Measurements from ENCODE around the gene FIBCD1.

Gene FIBCD1

DNA sequence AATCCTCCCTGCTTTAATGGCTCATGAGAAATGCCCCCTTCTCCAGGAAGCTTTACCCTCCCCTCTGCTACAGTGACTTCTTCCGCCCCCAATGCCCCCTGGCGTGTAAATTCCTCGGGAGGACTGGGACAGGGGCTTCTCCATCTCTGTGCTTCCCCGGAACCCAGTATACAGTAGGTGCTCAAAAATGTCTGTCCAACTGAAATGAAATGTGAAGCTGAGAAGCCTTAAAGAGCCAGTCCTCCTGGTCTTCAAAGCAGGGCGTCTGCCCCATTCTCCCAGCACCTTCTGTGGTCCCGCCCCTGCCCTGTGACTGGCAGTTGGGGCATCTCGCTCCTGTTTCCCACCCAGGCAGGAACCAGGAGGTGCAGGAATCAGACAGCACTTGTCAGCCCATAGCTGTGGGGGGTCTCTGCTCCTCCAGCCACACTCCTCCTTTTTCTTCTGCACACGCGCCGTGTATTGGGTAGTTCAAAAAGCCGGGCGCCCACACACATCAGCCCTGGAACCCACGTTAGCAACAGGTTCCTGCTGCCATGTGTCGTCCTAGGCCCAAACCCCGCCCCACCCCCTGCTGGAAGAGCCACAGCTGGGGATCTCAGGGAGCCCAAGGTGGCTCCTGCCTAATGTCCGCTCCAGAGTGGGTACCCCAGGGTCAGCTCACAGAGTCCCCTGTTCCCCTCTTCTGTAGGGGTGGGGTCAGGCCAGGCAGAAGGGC is 16.0 kb downstream of the FIBCD1 start:
- no peak for TF ChIP-seq CTCF (IDR thresholded peaks at IDR 0.05; ENCODE audit: control extremely low read depth, extremely low read depth, low read depth, missing control alignments)
- CTCF ChIA-PET: no interaction called here
- DNase-seq (ENCODE audit: extremely low spot score): no peak
- POLR2A ChIA-PET: interaction anchor here (0.6 kb wide), 1 partner anchor 747 kb away, joined by 5 read pairs; no protein-coding TSS in a partner anchor

DNA sequence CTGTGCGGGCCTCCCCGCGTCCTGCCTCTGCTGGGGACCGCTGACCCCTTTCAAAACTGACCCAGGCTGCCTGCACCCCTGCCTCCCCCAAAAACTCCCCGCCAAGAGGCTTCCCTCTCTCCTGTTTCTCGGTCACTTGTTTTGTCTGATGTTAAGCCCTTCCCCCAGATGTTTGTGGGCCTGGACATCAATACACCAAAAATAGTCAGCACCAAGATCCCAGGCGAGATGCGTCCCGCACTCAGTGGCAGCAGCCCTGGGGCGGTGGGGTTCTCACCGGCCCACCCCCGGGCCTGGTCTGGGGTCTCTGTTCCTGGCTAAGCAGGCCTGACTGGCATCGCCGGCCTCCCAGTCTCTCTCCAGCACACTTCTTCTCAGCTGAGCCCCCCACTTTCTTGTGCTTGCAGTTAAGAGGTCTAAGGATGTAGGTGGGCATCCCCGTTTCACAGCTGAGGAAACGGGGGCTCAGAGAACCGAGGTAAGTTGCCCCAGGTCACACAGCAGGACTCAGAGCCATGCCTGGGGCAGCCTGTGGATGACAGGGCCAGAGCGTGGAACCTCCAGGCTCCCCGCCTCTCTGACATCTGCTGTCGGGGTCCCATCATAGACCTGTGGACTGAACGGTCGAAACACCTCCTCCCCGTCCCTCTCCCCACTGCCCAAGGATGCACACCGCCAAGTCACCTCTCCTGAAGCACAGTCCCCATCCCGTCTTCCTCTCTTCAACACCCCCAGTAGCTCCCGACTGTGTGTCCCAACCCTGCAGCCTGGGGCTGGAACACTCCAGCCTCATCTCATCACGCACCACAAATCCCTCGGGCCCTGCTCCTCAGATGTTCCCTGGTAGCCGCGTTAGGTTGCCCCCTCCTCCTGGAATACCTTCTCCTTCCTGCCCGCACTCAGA is 16.8 kb downstream of the FIBCD1 start:
- no peak for TF ChIP-seq CTCF (IDR thresholded peaks at IDR 0.05; ENCODE audit: control extremely low read depth, extremely low read depth, low read depth, missing control alignments)
- DNase-seq (ENCODE audit: extremely low spot score): no peak
- CTCF ChIA-PET: no interaction called here
- POLR2A ChIA-PET: interaction anchor here (0.6 kb wide), 1 partner anchor 746 kb away, joined by 5 read pairs; no protein-coding TSS in a partner anchor

DNA sequence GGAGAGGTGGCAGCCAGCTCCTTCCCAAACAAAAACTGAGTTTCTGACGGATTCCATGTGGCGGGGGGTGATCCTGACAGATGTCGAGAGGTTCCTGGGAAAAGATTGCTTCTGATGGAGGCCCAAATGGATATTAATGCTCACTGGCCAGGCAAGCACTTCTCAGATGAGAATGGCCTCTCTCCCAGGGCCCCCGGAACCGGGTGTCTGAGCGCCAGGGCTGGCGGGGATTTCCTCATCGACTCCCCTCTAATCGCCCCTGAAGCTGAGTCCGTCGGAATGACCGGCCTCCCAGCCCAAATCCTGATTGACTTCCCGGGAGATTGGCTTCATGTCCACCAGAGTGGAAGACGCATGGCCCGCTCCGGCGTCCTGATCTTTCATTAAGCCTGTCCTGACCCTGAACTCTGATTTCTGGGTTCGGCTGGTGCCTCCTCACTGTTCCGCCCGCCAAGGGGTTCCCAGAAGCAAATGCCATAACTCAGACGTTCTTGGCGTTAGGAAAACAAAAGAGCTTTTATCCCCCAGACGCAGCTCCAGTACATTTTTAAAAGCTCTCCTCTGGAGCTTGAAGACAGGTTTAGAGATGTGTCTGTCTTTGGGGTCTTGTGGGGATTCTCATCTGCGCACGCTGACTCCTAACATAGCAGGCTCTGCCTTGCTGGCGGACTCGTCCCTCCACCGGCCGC is 17.6 kb downstream of the FIBCD1 start:
- no peak for DNase-seq (ENCODE audit: extremely low spot score)
- ChIA-PET CTCF (no interaction called here), POLR2A (no interaction called here)
- no peak for TF ChIP-seq CTCF (IDR thresholded peaks at IDR 0.05; ENCODE audit: control extremely low read depth, extremely low read depth, low read depth, missing control alignments)

GRCh38 chr9:130920762-130921299 is 18.2 kb downstream of the FIBCD1 start:
- POLR2A ChIA-PET: no interaction called here

DNA sequence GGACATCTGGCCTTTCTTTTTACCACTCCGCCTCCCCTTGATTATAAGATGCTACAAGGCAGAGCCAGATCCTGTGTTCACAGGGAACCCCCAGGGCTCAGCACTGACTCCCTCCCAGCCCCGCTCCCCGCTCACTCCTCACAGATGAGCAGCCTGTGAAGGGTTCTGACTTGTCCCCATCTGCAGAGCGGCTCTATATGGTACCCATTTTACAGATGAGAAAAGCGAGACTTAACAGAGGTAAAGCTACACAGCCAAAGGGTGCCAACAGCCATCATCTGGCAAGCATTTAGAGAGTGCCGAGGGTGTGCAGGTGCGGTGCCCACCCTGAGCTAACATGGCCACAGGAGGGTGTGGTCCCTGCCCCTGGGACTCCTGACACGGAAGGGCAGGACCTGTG is 18.8 kb downstream of the FIBCD1 start:
- CTCF ChIA-PET: no interaction called here

More at GRCh38 chr9:130920762-130921299, 18.2 kb downstream of the FIBCD1 start:
- no peak for DNase-seq (ENCODE audit: extremely low spot score)
- TF ChIP-seq CTCF (IDR thresholded peaks at IDR 0.05; ENCODE audit: control extremely low read depth, extremely low read depth, low read depth, missing control alignments): no peak
- CTCF ChIA-PET: no interaction called here

More for the DNA sequence above, 18.8 kb downstream of the FIBCD1 start:
- DNase-seq (ENCODE audit: extremely low spot score): no peak
- no peak for TF ChIP-seq CTCF (IDR thresholded peaks at IDR 0.05; ENCODE audit: control extremely low read depth, extremely low read depth, low read depth, missing control alignments)
- POLR2A ChIA-PET: no interaction called here
